ENCODE data around the gene SLC1A1.

SLC1A1 gene

GRCh38 chr9:4494806-4495205, 4.5 kb downstream of the SLC1A1 start:
- TF ChIP-seq CTCF (IDR thresholded peaks at IDR 0.05; ENCODE audit: low read depth, low read length, missing control alignments) = no peak
- DNase-seq (ENCODE audit: extremely low read depth, low read depth) = no peak
- no peak overlapping the region for H3K4me3 ChIP-seq (replicated peaks; ENCODE audit: low read depth, low read length)

GRCh38 chr9:4495537-4495936, 5.3 kb downstream of the SLC1A1 start:
- H3K4me3 ChIP-seq (replicated peaks; ENCODE audit: low read depth, low read length) = no peak overlapping the region
- no peak for DNase-seq (ENCODE audit: extremely low read depth, low read depth)
- TF ChIP-seq CTCF (IDR thresholded peaks at IDR 0.05; ENCODE audit: low read depth, low read length, missing control alignments) = no peak

- no peak for TF ChIP-seq CTCF (IDR thresholded peaks at IDR 0.05; ENCODE audit: low read depth, low read length, missing control alignments)
- H3K4me3 ChIP-seq (replicated peaks; ENCODE audit: low read depth, low read length) = no peak overlapping the region
- no peak for DNase-seq (ENCODE audit: extremely low read depth, low read depth)
Measured at GRCh38 chr9:4496497-4496896, 6.2 kb downstream of the SLC1A1 start.

GRCh38 chr9:4497395-4497794, 7.1 kb downstream of the SLC1A1 start:
- no peak for TF ChIP-seq CTCF (IDR thresholded peaks at IDR 0.05; ENCODE audit: low read depth, low read length, missing control alignments)
- DNase-seq (ENCODE audit: extremely low read depth, low read depth) = no peak
- H3K4me3 ChIP-seq (replicated peaks; ENCODE audit: low read depth, low read length) = no peak overlapping the region

- DNase-seq (ENCODE audit: extremely low read depth, low read depth) = no peak
- no peak for TF ChIP-seq CTCF (IDR thresholded peaks at IDR 0.05; ENCODE audit: low read depth, low read length, missing control alignments)
- H3K4me3 ChIP-seq (replicated peaks; ENCODE audit: low read depth, low read length) = no peak overlapping the region
Measured at GRCh38 chr9:4497855-4498254, 7.6 kb downstream of the SLC1A1 start.

GRCh38 chr9:4499917-4500316, 9.6 kb downstream of the SLC1A1 start:
- DNase-seq (ENCODE audit: extremely low read depth, low read depth) = no peak
- no peak for TF ChIP-seq CTCF (IDR thresholded peaks at IDR 0.05; ENCODE audit: low read depth, low read length, missing control alignments)
- no peak overlapping the region for H3K4me3 ChIP-seq (replicated peaks; ENCODE audit: low read depth, low read length)

- no peak for TF ChIP-seq CTCF (IDR thresholded peaks at IDR 0.05; ENCODE audit: low read depth, low read length, missing control alignments)
- no peak for DNase-seq (ENCODE audit: extremely low read depth, low read depth)
- no peak overlapping the region for H3K4me3 ChIP-seq (replicated peaks; ENCODE audit: low read depth, low read length)
Measured at GRCh38 chr9:4501147-4501507, 10.9 kb downstream of the SLC1A1 start.

All from HFF-Myc (cell line).